Measurements from ENCODE around the gene TNFSF12.

The TNFSF12 gene, protein sequence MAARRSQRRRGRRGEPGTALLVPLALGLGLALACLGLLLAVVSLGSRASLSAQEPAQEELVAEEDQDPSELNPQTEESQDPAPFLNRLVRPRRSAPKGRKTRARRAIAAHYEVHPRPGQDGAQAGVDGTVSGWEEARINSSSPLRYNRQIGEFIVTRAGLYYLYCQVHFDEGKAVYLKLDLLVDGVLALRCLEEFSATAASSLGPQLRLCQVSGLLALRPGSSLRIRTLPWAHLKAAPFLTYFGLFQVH

GRCh38 chr17:7548585-7549400 is at the start of gene TNFSF12:
Gene TNFSF12, plus strand, starts transcription at chr17:7549058. Its CDS starts 96 bp downstream, at chr17:7549154.
- DNase-seq (ENCODE audit: low read depth in 4 of 4, low spot score in 1 of 4): peak in 2 of 4 experiments; percentile 28 to 38

GRCh38 chr17:7499161-7499560 is 49.7 kb upstream of the TNFSF12 start:
- no peak for DNase-seq (ENCODE audit: low read depth in 4 of 4, low spot score in 1 of 4)

DNA sequence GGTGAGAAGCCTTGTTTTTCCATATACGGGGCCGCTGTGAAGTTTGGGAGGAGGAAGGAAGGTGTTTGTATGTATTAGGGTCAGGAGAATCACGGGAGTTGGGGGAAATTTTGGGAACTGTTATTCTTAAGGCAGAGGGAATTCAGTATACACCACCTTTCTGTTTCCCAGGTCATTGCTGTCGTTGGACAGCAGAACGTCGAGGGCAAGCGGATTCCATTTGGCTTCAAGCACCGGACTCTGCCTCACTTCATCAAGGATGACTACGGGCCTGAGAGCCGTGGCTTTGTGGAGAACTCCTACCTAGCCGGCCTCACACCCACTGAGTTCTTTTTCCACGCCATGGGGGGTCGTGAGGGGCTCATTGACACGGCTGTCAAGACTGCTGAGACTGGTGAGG is 47.1 kb upstream of the TNFSF12 start:
- DNase-seq (ENCODE audit: low read depth in 4 of 4, low spot score in 1 of 4): no peak

- DNase-seq (ENCODE audit: low read depth in 4 of 4, low spot score in 1 of 4): no peak
These were observed 46.5 kb upstream of the TNFSF12 start for GRCh38 chr17:7502171-7502847.

DNA sequence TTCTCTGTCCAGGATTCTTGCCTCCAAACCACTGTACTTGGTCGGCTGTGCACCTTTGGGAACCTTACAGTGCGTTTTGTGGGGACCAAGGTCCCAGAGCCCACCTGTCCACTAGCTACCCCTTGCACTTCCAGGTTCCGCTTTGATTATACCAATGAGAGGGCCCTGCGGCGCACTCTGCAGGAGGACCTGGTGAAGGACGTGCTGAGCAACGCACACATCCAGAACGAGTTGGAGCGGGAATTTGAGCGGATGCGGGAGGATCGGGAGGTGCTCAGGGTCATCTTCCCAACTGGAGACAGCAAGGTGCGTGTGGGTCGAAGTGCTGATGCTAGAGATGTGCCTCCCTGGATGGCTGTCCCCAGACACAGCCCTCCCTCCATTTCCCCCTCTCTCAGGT is 45.9 kb upstream of the TNFSF12 start:
- DNase-seq (ENCODE audit: low read depth in 4 of 4, low spot score in 1 of 4): no peak

DNA sequence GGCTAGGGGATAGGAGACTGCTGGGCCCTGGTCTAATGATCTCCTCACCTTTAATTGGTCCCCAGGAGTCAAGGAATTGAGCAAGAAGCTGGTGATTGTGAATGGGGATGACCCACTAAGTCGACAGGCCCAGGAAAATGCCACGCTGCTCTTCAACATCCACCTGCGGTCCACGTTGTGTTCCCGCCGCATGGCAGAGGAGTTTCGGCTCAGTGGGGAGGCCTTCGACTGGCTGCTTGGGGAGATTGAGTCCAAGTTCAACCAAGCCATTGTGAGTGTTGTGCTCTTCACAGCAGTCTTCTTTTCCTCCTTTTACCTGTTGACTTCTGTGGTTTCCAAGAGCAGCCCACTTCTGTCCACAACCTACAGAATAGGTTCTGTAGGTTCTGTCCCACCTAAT is 45.3 kb upstream of the TNFSF12 start:
- no peak for DNase-seq (ENCODE audit: low read depth in 4 of 4, low spot score in 1 of 4)

GRCh38 chr17:7508145-7508544 is 40.7 kb upstream of the TNFSF12 start:
- DNase-seq (ENCODE audit: low read depth in 4 of 4, low spot score in 1 of 4): no peak

DNA sequence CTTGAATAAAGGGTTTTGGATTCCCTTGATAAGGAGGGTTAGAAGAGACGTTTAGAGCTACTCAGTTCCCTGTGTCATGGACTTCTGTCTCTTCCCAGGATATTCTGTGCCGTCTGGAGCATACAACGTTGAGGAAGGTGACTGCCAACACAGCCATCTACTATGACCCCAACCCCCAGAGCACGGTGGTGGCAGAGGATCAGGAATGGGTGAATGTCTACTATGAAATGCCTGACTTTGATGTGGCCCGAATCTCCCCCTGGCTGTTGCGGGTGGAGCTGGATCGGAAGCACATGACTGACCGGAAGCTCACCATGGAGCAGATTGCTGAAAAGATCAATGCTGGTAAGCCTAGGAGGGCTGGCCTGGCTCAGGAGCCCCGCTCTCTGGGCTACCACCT is 40.0 kb upstream of the TNFSF12 start:
- no peak for DNase-seq (ENCODE audit: low read depth in 4 of 4, low spot score in 1 of 4)

GRCh38 chr17:7509937-7510336 is 38.9 kb upstream of the TNFSF12 start:
- DNase-seq (ENCODE audit: low read depth in 4 of 4, low spot score in 1 of 4): no peak

DNA sequence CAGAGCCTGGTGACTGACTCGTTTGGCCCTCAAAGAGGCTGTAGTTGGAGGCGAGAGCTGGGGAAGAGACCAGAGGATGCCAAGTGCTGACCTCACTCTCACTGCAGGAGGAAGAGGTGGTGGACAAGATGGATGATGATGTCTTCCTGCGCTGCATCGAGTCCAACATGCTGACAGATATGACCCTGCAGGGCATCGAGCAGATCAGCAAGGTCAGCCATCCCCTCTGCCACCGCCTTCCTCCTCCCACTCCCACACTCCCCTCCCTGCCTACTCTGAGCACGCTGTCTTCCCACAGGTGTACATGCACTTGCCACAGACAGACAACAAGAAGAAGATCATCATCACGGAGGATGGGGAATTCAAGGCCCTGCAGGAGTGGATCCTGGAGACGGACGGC is 37.8 kb upstream of the TNFSF12 start:
- DNase-seq (ENCODE audit: low read depth in 4 of 4, low spot score in 1 of 4): no peak

DNA sequence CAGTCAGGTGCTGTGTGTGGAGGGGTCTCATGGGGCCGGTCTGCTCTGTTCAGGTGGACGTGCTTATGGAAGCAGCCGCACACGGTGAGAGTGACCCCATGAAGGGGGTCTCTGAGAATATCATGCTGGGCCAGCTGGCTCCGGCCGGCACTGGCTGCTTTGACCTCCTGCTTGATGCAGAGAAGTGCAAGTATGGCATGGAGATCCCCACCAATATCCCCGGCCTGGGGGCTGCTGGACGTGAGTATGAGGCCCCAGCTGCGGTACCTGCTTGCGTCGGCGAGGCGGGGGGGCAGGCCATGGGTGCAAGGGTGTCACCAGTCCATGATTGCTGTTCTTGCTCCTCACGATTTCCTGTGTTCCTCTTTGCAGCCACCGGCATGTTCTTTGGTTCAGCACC is 36.8 kb upstream of the TNFSF12 start:
- no peak for DNase-seq (ENCODE audit: low read depth in 4 of 4, low spot score in 1 of 4)

DNA sequence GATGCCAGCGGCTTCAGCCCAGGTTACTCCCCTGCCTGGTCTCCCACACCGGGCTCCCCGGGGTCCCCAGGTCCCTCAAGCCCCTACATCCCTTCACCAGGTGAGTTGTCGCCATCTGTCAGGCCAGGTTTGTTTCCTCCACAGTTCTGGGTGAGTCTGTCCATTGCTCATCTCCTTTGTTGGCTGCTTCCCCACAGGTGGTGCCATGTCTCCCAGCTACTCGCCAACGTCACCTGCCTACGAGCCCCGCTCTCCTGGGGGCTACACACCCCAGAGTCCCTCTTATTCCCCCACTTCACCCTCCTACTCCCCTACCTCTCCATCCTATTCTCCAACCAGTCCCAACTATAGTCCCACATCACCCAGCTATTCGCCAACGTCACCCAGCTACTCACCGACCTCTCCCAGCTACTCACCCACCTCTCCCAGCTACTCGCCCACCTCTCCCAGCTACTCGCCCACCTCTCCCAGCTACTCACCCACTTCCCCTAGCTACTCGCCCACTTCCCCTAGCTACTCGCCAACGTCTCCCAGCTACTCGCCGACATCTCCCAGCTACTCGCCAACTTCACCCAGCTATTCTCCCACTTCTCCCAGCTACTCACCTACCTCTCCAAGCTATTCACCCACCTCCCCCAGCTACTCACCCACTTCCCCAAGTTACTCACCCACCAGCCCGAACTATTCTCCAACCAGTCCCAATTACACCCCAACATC is 35.9 kb upstream of the TNFSF12 start:
- no peak for DNase-seq (ENCODE audit: low read depth in 4 of 4, low spot score in 1 of 4)

- no peak for DNase-seq (ENCODE audit: low read depth in 4 of 4, low spot score in 1 of 4)
These were observed 34.9 kb upstream of the TNFSF12 start for GRCh38 chr17:7513850-7514419.

- no peak for DNase-seq (ENCODE audit: low read depth in 4 of 4, low spot score in 1 of 4)
These were observed 32.8 kb upstream of the TNFSF12 start for GRCh38 chr17:7515911-7516610.

DNA sequence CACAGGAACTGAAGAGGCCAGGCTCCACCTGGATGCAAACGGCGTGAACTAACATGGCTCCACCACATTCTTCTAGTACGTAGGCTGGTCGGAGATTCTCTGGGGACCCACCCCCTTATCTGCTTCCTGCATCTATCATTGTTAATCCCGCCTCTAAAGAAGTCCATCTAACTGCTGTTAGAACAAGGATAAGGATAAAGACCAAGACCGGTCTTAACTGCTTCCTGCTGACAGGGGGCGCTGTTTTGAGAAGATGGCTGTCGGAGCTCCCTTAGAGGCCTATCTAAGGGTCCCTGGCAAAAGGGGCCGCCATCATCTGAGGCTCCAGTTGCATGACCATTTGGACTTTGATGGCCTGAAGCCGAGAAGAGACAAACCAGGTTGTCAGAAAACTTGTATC is 25.8 kb upstream of the TNFSF12 start:
- DNase-seq (ENCODE audit: low read depth in 4 of 4, low spot score in 1 of 4): peak in 3 of 4 experiments; percentile 20 to 40 (median 33)

DNA sequence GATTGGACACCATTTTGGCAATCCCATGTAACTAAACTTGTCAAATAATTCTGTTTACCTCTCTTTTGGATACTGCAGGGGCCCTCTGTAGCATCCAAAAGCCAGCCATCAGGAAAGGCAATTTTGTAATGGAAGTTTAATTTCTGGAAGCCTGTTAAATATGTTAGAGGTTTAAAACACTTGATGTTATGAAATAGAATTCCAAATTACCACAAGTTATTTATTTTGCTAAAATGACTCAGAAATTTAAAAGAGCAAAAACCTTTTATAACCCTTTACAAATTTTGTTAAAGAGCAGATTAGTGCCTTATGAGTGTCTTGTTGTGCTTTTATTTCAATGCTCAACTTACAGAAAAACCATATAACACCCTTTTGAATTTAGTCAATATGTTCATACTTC is 20.0 kb upstream of the TNFSF12 start:
- no peak for DNase-seq (ENCODE audit: low read depth in 4 of 4, low spot score in 1 of 4)

DNA sequence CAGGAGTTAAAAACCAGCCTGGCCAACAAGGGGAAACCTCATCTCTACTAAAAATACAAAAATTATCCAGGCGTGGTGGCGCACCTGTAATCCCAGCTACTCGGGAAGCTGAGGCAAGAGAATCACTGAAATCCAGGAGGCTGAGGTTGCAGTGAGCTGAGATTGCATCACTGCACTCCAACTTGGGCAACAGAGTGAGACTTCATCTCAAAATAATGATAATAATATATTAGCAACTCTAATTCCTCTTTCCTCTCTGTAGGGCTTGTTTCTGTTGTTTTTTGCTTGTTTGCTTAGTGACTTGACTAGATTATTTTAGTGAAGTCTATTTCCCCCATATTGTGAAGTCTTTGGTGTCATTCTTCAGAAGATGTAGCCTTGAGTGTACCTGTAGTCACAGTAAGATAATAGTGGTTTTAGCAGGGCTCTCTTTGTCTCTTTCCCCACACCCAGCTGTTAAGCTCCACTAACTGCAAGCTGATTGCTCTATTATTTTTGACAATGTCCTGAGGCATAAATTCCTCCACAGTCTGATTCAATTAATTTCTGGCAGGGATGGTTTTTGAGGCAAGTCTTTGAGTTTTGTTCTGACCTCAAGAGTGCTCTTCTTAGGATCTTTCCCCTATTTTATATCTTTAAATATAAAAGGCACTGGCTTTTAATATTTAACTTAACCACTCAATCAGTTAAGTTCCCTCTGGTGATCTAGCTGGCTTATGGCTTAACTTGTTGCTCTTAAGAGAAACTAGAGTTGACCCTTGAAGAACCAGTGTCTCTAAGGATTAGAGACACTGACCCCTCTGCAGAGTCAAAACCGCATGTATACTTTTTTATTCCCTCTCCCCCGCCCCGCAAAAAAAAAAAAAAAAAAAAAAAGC is 18.6 kb upstream of the TNFSF12 start:
- no peak for DNase-seq (ENCODE audit: low read depth in 4 of 4, low spot score in 1 of 4)

DNA sequence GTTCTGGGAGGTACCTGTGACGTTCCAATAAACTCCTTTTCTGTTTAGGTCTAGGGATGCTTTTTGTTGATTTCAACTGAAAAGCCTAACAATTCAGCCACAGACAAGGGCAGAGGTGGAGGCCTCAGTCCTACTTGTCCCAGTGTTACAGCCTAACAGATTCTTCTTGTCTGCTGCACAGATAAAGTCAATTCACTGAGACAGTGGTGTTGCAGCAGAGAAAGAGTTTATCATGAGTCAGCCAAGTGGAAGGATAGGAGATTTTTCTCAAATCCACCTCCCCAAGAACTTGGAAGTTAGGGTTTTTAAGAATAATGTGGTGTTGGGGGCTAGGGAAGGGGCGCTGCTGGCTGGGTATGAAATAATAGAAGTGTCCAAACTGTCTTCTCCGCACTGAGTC is 10.8 kb upstream of the TNFSF12 start:
- no peak for DNase-seq (ENCODE audit: low read depth in 4 of 4, low spot score in 1 of 4)

DNA sequence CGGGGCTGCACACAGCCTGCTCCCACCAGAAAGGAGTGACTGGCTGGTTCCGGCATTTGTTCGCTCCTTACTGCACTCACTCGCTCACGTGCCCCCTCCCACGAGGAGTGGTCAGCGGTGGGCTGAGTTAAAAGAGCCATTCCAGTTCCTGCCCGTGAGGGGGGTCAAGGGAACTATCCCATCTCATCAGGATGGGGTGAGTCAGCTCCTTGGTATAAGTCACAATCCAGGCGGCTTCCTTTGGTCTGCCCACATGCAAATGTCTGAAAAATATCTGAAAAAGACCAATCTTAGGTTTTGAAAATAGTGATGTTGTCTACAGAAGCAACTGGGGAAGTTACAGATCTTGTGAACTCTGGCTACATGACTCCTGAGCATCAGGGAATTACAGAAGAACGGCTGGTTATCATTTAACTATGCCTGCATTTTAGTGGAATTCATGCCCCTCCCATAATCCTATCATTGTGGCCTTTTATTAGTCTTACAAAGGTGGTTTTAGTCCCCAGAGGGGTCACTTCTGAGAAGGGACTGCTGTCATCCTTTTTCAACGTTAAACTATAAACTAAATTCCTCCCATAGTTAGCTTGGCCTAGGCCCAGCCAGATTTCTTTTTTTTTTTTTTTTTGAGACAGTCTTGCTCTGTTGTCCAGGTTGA is 9.8 kb upstream of the TNFSF12 start:
- DNase-seq (ENCODE audit: low read depth in 4 of 4, low spot score in 1 of 4): no peak
